HUES48 (cell line): ENCODE measurements around the gene RBMS1.

Experiments
- H3K27ac ChIP-seq: one replicate; pipeline ENCODE4 v1.7.0; 2013; ENCODE audit warnings: low read depth, low read length, inconsistent platforms
- H3K27me3 ChIP-seq: 2 replicates; pipeline ENCODE4 v1.6.1; 2013; ENCODE audit warnings: mild to moderate bottlenecking, low read length; ENCODE audit not compliant: control insufficient read depth, insufficient read depth
- H3K36me3 ChIP-seq: 2 replicates; pipeline ENCODE4 v1.6.1; 2013; ENCODE audit warnings: low read length; ENCODE audit not compliant: control insufficient read depth, insufficient read depth
- H3K4me1 ChIP-seq: 2 replicates; pipeline ENCODE4 v1.6.1; 2013; ENCODE audit warnings: mild to moderate bottlenecking, low read length; ENCODE audit not compliant: control insufficient read depth, insufficient read depth
- H3K4me3 ChIP-seq: 2 replicates; pipeline ENCODE4 v1.5.1; 2013; ENCODE audit warnings: mild to moderate bottlenecking, low read depth, low read length
- H3K9ac ChIP-seq: 2 replicates; pipeline ENCODE4 v1.6.1; 2013; ENCODE audit warnings: mild to moderate bottlenecking, low read depth, low read length, moderate library complexity
- H3K9me3 ChIP-seq: 2 replicates; pipeline ENCODE4 v1.6.1; 2013; ENCODE audit warnings: low read length; ENCODE audit not compliant: control insufficient read depth, insufficient read depth

Gene RBMS1

DNA sequence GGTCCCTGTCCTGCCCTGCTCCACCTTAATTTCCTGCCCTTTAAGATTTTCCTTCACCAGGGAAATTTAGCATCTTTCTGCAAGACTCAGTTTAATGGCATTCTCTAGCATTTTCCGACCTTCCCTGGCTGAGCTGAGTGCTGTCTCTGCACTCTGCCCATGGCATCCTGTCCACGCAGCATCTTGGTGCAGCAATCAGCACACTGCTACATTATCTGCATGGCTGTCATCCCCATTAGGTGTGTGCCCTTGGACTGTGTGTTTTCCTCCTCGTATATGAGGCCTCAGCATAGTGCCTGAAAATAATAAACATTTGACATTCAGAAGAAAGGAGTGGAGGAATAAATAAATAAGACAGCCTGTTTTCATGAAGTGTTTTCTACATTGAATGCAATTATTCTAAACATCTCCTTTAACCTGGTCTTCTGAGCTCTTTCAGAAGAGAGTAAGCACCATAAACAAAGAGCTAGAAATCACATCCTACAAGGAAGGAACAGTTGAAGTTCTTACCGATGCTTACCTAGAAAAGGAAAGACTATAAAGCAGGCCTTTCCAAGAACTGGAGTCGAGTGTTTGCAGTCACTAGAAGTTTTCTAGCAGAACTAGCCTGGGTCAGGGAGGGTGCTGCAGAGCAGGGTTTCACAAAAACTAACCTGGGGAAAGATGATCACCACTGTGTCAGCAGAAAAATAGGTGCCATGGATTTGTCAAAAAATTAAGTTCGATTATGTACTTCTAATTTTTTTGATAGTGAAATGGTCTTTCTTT lies 162.2 kb downstream of the RBMS1 start:
- H3K27ac ChIP-seq, result no peak overlapping the region
- no peak overlapping the region for H3K9ac ChIP-seq
- peaks cover 5% of the 10 kb centered on the region for H3K4me1 ChIP-seq
- no peaks in the 10 kb centered on the region for H3K36me3 ChIP-seq
- H3K27me3 ChIP-seq, result no peaks in the 10 kb centered on the region
- no peak overlapping the region for H3K4me3 ChIP-seq
- H3K9me3 ChIP-seq, result no peaks in the 10 kb centered on the region

DNA sequence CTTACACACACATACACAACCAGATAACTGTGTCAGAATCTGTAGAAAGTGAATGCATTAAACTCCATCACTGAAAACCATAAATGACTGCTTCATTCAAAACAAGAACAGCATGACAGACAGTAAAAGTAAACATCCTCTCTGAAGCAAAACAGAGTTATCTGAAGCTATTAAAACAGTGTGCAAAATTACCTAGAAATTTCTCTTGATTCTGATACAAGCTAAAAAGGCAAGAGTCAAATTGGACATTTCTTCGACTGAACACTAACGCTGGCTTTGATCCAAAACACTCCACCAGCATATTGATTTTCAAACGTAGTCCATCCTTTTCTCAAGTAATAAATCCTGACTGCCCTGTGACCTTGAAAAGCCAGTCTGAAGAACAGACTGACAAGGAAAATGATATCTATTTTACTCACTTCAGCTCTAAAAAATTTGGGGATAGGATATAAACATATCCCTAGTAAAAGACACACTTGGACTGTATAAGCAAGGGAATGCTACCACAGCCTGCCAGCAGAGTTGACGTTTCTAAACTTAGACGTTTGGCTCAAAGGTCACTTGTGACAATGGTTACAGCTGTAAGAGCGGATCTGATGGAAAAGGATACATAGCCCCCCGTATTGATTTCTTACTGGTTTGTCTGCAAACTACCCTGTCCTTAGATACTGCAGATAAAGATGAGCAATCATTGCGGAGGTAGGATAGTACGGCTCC lies 164.6 kb downstream of the RBMS1 start:
- no peaks in the 10 kb centered on the region for H3K27me3 ChIP-seq
- no peak overlapping the region for H3K4me3 ChIP-seq
- no peak overlapping the region for H3K9ac ChIP-seq
- H3K9me3 ChIP-seq, result no peaks in the 10 kb centered on the region
- H3K4me1 ChIP-seq, result peaks cover 17% of the 10 kb centered on the region
- no peaks in the 10 kb centered on the region for H3K36me3 ChIP-seq
- H3K27ac ChIP-seq, result no peak overlapping the region

DNA sequence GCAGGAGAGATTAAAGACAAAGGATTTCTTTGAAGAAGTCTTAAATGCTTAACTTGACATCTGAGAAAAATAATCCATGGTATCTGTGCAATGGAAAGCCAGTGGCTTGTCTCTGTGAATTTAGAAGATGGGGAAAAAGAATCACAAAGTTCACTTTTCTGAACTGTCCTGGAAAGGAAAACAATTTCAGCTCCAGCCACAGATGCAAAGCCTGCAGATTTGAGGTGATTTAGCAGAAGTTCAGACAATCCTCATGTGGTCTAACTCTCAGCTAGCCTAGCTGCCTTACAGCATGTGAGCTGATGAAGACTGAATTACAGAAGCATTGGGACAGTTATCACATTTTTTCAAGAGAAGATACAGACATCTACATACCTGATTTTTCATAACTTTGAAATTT lies 166.8 kb downstream of the RBMS1 start:
- Histone ChIP-seq H3K9me3 (no peaks in the 10 kb centered on the region), H3K36me3 (no peaks in the 10 kb centered on the region), H3K9ac (no peak overlapping the region), H3K4me1 (peaks cover 16% of the 10 kb centered on the region; the same call in 1 of the 2 replicates), H3K4me3 (no peak overlapping the region), H3K27ac (no peak overlapping the region), H3K27me3 (no peaks in the 10 kb centered on the region)

DNA sequence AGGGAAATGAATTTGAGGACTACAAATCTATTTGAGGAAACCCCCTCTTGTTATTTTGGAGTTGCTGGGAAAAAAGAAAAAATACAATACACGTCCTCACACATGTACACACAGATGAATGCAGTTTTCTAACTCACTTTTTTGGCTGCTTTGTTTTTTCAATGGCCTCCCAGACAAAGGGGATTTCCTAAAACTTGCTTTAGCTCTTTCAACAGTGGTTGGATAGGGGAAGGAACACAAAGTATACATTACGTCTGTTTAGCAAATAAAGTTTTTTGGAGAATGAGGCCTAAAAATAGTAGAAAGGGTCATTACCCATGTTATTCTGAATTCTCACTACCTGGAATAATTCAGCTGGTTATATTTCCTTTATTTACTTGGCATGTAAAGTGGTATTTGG lies 168.2 kb downstream of the RBMS1 start:
- H3K27me3 ChIP-seq, result no peaks in the 10 kb centered on the region
- H3K27ac ChIP-seq, result no peak overlapping the region
- no peaks in the 10 kb centered on the region for H3K9me3 ChIP-seq
- peaks cover 21% of the 10 kb centered on the region for H3K4me1 ChIP-seq
- no peaks in the 10 kb centered on the region for H3K36me3 ChIP-seq
- H3K4me3 ChIP-seq, result no peak overlapping the region
- no peak overlapping the region for H3K9ac ChIP-seq

DNA sequence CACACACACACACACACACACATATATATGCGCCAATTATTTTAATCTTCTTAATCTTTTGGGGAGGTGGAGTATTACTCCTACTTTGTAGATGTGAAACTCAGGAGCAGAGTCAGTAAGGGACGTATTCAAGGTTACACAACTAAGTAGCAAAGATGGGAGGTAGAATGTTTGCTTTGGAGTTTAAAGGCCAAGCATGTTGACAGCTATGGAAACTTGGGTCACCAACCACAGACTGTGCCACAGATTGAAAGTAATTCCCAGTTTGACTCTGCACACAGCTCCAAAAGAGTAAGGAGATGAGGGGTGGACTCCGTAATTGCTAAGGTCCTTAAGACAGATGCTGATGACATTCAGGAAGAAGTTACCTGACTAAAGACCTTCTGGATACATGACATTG lies 168.7 kb downstream of the RBMS1 start:
- Histone ChIP-seq H3K27me3 (no peaks in the 10 kb centered on the region), H3K9me3 (no peaks in the 10 kb centered on the region), H3K27ac (no peak overlapping the region), H3K4me3 (no peak overlapping the region), H3K4me1 (peaks cover 21% of the 10 kb centered on the region), H3K9ac (no peak overlapping the region), H3K36me3 (no peaks in the 10 kb centered on the region)

DNA sequence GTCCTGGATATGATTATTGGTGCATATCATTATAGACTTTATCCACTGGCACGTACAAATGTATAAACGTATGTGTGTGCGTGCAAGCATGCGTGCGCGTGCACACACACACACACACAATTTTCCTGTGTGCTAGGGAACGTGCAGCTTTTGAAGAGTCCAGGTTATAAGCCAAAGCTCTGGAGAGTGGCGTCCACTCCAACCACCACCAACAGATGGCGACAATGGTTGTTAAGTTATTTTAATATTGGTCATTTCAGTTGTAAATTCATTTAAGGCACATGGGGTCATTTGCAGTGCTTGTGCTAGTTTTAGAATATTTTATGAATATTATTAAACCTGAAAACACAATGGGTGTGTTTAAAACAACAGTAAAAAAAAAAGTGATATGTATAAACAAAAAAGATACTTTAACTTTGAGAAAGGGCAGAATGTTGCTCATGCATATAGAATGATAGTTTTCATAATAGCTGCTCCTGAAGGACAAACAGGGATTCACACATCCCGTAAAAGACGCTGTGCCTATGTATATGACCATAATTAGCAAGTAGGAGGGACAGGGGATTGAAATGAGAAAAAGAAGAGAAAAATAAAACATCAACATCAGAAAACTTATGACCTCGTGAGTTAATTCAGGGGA lies 169.3 kb downstream of the RBMS1 start:
- Histone ChIP-seq H3K4me3 (no peak overlapping the region), H3K27ac (no peak overlapping the region), H3K9ac (no peak overlapping the region), H3K4me1 (peaks cover 21% of the 10 kb centered on the region), H3K9me3 (no peaks in the 10 kb centered on the region), H3K36me3 (no peaks in the 10 kb centered on the region), H3K27me3 (no peaks in the 10 kb centered on the region)

GRCh38 chr2:160322320-160322719 lies 171.3 kb downstream of the RBMS1 start:
- Histone ChIP-seq H3K9me3 (no peaks in the 10 kb centered on the region), H3K27ac (no peak overlapping the region)

DNA sequence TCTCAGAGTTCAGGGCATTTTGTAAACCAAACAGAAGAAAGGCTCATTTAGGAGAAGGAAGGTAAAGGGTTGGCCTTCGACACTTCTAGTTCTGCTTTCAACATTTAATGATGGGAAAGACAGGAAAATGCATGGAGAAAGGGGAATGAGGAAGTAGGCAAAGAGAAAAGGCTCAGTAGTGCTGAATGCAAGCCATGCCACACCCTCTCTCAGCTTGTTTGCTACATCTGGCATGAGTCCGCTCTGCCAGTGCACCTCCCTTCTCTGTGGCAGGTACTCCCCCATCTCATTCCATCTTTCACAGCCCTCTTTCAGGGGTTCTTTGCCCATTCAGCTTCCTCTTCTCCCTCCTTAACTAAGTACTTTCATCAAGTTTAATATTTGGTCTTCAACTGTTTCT lies 172.6 kb downstream of the RBMS1 start:
- Histone ChIP-seq H3K9me3 (no peaks in the 10 kb centered on the region), H3K27ac (no peak overlapping the region), H3K27me3 (no peaks in the 10 kb centered on the region), H3K9ac (no peak overlapping the region), H3K36me3 (no peaks in the 10 kb centered on the region), H3K4me1 (peaks cover 17% of the 10 kb centered on the region), H3K4me3 (no peak overlapping the region)

More at GRCh38 chr2:160322320-160322719, 171.3 kb downstream of the RBMS1 start:
- Histone ChIP-seq H3K9ac (no peak overlapping the region), H3K4me1 (peaks cover 21% of the 10 kb centered on the region), H3K27me3 (no peaks in the 10 kb centered on the region), H3K4me3 (no peak overlapping the region), H3K36me3 (no peaks in the 10 kb centered on the region)

DNA sequence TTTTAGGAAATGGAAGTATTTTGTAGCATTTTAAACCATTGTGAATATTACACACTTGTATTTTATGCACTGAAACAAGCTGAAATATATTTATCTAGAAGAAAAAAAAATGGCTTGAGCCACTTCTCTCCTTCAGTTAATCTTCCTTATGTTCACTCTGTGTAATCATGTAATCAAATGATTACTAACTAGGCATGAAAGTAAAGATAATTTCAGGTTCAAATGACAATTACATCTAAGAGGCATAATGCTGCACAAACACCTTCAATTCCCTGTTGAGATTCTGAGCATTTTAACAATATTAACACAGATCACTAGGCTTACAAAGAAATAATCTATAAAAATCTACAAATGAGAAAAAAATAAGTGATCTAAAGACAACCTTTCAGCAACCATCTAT lies 173.9 kb downstream of the RBMS1 start:
- Histone ChIP-seq H3K27ac (no peak overlapping the region), H3K4me3 (no peak overlapping the region), H3K9ac (no peak overlapping the region), H3K9me3 (no peaks in the 10 kb centered on the region), H3K36me3 (no peaks in the 10 kb centered on the region), H3K4me1 (peaks cover 12% of the 10 kb centered on the region; the same call in 1 of the 2 replicates), H3K27me3 (no peaks in the 10 kb centered on the region)

- Histone ChIP-seq H3K27ac (no peak overlapping the region), H3K4me3 (no peak overlapping the region), H3K9me3 (no peaks in the 10 kb centered on the region), H3K4me1 (peaks cover 5% of the 10 kb centered on the region; the same call in 1 of the 2 replicates), H3K27me3 (no peaks in the 10 kb centered on the region), H3K9ac (no peak overlapping the region), H3K36me3 (no peaks in the 10 kb centered on the region)
These were observed 175.4 kb downstream of the RBMS1 start for GRCh38 chr2:160318218-160318617.
